Measurements from ENCODE around the gene UBE3A.

DNA sequence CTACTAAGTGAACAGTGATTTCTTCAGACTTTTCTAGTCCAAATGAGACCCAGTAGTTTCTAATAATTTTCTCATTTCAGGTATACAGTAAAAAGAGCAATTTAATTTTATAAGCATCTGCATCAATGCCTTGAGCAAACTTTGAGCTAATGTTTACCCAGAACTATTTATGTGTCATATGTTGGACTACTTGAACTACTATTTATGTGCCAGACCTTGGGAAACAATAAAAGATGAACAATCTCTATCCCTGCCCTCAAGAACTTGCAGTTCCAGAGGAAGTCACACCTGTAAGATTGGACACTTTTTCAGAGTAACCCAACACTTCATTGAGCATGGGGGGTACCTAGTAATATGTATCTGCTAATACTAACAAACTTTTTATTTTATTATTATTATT is 2.3 kb upstream of the UBE3A start:
- TF ChIP-seq EP300 (IDR thresholded peaks at IDR 0.05; ENCODE audit: borderline replicate concordance in 1 of 2, low read depth in 1 of 2, low read length in 1 of 2), result no peak
- TF ChIP-seq POLR2AphosphoS5 (IDR thresholded peaks at IDR 0.05; ENCODE audit: low read depth, low read length), result no peak
- no peak for TF ChIP-seq MXI1 (IDR thresholded peaks at IDR 0.05; ENCODE audit: low read depth, low read length)
- TF ChIP-seq RXRA (IDR thresholded peaks at IDR 0.05; ENCODE audit: borderline replicate concordance, low read depth), result no peak
- TF ChIP-seq TAF1 (IDR thresholded peaks at IDR 0.05; ENCODE audit: borderline replicate concordance, low read depth, low read length), result no peak
- TF ChIP-seq JUND (IDR thresholded peaks at IDR 0.05), result no peak
- no peak for TF ChIP-seq RCOR1 (IDR thresholded peaks at IDR 0.05; ENCODE audit: low read length)
- TF ChIP-seq, protein P1, sequence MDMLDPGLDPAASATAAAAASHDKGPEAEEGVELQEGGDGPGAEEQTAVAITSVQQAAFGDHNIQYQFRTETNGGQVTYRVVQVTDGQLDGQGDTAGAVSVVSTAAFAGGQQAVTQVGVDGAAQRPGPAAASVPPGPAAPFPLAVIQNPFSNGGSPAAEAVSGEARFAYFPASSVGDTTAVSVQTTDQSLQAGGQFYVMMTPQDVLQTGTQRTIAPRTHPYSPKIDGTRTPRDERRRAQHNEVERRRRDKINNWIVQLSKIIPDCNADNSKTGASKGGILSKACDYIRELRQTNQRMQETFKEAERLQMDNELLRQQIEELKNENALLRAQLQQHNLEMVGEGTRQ (IDR thresholded peaks at IDR 0.05; ENCODE audit: borderline replicate concordance, low read depth, low read length), result no peak
- TF ChIP-seq, protein P2, sequence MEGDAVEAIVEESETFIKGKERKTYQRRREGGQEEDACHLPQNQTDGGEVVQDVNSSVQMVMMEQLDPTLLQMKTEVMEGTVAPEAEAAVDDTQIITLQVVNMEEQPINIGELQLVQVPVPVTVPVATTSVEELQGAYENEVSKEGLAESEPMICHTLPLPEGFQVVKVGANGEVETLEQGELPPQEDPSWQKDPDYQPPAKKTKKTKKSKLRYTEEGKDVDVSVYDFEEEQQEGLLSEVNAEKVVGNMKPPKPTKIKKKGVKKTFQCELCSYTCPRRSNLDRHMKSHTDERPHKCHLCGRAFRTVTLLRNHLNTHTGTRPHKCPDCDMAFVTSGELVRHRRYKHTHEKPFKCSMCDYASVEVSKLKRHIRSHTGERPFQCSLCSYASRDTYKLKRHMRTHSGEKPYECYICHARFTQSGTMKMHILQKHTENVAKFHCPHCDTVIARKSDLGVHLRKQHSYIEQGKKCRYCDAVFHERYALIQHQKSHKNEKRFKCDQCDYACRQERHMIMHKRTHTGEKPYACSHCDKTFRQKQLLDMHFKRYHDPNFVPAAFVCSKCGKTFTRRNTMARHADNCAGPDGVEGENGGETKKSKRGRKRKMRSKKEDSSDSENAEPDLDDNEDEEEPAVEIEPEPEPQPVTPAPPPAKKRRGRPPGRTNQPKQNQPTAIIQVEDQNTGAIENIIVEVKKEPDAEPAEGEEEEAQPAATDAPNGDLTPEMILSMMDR (IDR thresholded peaks at IDR 0.05), result no peak
- no peak for TF ChIP-seq GATA2 (CRISPR knock-in tag; IDR thresholded peaks at IDR 0.05)
- TF ChIP-seq SMC3 (IDR thresholded peaks at IDR 0.05; ENCODE audit: low read depth, low read length), result no peak

Measured in SK-N-SH (cell line).